GM12873 (cell line): ENCODE measurements around the gene USP54.

Experiments
- TF ChIP-seq, protein P1 (sequence below): IDR thresholded peaks from 2 replicates; pipeline ENCODE4 v1.5.1; 2012; ENCODE audit warnings: low read depth, mild to moderate bottlenecking, moderate library complexity, low read length, control low read depth; ENCODE audit not compliant: insufficient read depth; ENCODE audit errors: missing control alignments

The USP54 gene

DNA sequence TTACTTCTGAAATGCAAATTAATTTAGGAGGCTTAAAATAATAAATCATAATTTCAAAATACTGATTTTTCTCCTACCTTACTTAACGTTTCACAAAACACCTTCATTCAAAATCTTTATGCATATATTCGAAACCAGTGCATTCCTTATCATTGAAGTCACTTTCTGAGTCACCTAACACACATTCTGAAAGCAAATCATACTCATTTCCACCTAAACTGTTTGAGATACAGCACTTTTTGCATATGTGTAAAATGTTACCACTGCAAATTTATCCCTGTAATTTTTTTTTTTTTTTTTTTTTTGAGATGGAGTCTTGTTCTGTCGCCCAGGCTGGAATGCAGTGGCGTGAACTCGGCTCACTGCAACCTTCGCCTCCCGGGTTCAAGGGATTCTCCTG is 111.0 kb downstream of the USP54 start:
- TF ChIP-seq, protein P1, sequence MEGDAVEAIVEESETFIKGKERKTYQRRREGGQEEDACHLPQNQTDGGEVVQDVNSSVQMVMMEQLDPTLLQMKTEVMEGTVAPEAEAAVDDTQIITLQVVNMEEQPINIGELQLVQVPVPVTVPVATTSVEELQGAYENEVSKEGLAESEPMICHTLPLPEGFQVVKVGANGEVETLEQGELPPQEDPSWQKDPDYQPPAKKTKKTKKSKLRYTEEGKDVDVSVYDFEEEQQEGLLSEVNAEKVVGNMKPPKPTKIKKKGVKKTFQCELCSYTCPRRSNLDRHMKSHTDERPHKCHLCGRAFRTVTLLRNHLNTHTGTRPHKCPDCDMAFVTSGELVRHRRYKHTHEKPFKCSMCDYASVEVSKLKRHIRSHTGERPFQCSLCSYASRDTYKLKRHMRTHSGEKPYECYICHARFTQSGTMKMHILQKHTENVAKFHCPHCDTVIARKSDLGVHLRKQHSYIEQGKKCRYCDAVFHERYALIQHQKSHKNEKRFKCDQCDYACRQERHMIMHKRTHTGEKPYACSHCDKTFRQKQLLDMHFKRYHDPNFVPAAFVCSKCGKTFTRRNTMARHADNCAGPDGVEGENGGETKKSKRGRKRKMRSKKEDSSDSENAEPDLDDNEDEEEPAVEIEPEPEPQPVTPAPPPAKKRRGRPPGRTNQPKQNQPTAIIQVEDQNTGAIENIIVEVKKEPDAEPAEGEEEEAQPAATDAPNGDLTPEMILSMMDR, result no peak

DNA sequence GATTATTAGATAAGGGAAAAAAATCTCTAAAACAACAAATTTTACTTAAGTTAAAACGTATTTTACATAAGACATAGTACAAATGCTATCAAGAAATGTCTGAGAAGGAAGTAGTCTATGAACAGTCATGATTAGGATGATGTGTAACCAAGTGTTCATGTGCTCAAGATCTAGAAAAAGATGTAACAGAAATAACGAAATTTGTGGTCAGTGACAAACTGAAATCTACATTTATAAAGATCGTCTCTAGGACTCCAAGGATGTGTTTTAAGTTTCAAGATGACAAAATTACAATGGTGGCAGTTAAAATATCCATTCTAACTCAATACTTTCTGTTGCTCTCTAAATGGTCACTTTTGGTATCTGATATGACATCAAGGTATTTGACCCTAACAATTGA is 112.5 kb downstream of the USP54 start:
- TF ChIP-seq, protein P1, result no peak

DNA sequence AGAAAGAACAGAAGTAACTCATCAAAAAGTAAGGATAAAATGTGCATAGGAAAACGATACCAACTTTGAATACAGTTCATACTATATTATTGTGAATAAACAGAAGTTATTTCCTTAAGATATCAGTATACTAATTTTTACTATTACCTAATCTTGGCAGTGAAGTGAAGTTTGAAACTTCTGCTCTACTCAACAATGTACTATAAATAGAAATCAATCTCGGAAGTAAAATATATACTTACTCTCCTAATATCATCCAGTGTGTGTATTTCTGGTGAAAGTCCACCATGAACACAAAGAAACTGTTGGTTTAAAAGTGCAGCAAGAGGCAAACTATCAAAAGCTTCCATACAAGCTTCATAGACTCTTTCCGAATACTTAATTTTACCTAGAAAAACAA is 119.9 kb downstream of the USP54 start:
- TF ChIP-seq, protein P1, result no peak

DNA sequence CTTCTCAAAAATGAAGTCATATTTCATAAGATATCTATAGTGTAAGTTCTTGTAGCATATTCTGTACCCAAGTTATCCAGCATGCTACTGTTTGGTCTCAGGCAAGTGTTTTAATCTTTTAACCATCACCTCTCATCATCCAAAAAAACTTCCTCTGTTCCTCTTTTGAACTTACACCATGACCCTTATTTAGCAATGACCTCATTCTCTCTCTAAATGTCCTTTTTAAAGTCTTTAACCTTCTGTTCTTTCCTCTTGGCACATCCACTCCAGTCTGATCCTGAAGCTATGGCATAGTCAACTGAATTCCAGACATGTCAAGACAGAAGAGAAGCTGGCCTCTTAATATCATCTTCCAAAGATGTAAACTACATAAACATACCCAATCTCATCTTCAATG is 121.6 kb downstream of the USP54 start:
- TF ChIP-seq, protein P1, result no peak

DNA sequence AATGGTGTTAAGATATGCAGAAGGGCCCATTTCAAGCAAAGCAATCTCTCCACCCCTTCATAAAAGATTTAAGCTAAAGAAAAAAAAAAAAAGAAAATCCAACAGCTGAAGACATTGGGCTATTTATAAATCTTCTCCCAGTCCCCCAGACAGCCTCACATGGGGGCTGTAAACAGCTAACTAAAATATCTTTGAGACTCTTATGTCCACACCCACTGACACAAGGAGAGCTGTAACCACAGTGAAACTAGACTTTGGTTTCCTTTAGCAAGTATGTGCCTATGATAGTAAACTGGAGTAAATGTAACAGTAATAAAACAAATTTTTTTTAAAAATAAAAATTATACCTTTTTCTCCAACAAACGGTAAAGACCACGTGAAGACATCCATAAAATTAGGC is 123.9 kb downstream of the USP54 start:
- TF ChIP-seq, protein P1, result no peak

DNA sequence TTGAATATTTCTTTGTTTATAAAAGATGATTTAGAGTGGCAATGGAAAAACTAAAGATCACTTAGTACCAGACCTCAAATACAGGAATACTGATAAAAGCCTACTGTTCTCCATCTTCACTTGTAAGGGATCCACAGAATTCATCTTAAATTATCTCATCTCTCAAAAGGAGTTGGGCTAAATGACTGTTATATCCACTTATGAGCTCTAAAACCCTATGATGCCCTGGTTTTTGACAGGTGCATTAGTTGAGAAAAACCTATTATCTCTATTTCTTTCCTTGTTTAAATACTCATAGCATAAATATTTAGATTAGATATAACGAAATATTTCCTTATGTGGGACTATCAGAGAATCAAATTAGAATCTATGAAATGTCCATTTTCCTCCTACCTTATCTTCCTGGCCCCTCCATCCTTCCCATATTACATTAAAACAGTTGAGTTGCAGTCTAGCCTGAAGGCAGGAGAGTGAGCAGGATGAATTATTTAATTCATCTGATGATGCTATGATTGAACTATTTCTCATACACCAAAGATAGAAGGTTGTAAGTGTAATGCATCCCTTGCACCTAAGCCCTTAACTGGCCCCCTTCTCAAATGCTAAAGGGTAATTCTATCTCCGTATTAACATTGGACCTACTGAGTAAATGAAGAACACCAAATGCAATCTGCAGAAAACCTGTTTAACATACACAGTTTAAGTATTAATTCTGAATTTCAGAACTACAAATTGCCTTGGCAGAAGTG is 125.0 kb downstream of the USP54 start:
- TF ChIP-seq, protein P1, result no peak

DNA sequence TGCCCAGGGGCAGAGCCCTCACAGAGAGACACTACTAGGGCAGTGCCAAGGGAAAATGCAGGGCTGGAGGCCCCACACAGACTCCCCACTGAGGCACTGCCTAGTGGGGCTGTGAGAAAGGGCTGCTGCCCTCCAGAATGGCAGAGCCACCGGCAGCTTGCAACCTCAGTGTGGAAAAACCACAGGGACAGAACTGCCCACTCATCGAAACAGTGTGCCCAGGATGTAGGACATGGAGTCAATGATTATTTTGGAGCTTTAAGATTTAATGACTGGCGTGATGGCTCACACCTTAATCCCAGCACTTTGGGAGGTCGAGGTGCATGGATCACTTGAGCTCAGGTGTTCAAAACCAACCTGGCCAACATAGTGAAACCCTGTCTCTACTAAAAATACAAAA is 130.2 kb downstream of the USP54 start:
- TF ChIP-seq, protein P1, result no peak
